HG03280 (cell line): ENCODE data around the gene ABCC4.

Experiments
- ATAC-seq: cut with Tn5 transposase; IDR thresholded peaks from one replicate; pipeline ENCODE4 v1.9.1; 2021; ENCODE audit warnings: mild to moderate bottlenecking, moderate library complexity; ENCODE audit not compliant: unreplicated experiment

The ABCC4 gene, protein sequence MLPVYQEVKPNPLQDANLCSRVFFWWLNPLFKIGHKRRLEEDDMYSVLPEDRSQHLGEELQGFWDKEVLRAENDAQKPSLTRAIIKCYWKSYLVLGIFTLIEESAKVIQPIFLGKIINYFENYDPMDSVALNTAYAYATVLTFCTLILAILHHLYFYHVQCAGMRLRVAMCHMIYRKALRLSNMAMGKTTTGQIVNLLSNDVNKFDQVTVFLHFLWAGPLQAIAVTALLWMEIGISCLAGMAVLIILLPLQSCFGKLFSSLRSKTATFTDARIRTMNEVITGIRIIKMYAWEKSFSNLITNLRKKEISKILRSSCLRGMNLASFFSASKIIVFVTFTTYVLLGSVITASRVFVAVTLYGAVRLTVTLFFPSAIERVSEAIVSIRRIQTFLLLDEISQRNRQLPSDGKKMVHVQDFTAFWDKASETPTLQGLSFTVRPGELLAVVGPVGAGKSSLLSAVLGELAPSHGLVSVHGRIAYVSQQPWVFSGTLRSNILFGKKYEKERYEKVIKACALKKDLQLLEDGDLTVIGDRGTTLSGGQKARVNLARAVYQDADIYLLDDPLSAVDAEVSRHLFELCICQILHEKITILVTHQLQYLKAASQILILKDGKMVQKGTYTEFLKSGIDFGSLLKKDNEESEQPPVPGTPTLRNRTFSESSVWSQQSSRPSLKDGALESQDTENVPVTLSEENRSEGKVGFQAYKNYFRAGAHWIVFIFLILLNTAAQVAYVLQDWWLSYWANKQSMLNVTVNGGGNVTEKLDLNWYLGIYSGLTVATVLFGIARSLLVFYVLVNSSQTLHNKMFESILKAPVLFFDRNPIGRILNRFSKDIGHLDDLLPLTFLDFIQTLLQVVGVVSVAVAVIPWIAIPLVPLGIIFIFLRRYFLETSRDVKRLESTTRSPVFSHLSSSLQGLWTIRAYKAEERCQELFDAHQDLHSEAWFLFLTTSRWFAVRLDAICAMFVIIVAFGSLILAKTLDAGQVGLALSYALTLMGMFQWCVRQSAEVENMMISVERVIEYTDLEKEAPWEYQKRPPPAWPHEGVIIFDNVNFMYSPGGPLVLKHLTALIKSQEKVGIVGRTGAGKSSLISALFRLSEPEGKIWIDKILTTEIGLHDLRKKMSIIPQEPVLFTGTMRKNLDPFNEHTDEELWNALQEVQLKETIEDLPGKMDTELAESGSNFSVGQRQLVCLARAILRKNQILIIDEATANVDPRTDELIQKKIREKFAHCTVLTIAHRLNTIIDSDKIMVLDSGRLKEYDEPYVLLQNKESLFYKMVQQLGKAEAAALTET (N-terminal part only)

DNA sequence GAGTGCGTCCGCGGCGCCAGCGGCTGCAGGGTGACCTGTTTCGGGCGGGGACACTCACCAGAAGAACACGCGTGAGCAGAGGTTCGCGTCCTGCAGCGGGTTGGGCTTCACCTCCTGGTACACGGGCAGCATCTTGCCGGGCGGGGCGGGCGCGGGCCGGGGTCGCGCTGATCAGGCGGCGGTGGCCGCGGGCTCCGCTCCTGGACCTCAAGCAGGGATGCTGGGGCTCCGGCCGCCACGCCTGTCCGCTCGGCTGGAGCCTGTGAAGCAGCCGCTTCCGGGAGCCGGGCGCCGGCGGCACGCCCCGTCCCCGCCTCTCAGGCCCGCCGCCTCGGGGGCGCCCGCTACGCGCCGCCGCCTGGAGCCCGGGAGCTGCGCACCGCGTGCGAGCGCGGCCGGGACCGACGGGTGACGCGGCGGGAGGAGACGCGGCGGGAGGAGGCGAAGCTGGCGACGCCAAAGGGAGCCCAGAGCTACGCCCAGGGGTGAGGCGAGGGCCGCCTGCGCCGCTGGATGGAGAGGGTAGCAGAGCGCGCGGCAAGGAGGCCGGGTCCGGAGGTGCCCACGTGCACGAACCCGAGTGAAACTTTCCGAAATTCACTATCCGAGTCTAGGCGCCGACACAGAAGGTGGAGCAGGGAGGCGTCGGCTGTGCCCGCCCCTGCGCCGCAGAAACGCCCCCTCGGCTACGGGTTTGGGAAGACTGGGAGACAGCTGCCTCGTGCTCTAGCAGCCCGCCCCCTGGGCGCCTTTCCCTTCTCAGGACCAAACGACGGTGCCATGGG lies at the start of gene ABCC4:
Gene ABCC4, minus strand, starts transcription at position 269 of the 785 bp plus-strand sequence. Its CDS starts 137 bp downstream, at position 132.
- ATAC-seq: peak; percentile 90

DNA sequence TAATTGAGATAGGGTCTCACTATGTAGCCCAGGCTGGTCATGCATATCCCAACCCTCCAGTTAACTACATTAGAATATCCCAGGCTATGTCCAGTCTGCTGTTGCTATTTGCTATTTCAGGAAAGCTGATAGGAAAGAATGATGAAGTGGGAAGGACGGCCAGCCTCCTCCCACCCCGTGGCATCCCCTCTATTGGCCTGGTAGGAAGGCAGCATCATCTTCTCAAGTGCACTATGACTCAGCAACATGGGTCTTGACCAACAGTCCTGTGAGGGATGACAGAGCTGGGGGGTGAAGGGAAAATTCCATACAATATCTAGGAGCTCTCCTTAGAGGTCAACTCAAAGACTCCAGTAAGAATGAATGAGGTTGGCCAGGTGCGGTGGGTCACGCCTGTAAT lies 48.0 kb upstream of the ABCC4 start:
- ATAC-seq: no peak

DNA sequence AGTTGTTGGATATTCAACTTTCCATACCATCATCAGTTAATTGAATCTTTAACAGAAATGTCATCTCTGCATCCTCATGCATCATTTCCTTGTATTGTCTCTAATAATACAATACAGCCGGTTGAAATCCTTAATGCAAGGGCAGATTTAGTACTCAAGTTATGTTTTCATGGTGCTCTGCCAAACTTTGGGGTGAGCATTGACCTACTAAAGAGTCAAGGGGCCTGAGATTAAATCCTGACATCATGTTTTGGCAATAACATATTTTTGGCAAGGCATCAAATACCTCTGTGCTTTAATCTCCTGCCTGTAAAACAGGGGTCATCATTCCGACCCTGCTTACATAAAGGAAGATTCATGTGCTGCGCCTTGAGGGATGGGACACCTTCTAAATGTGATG lies 42.7 kb upstream of the ABCC4 start:
- no peak for ATAC-seq

DNA sequence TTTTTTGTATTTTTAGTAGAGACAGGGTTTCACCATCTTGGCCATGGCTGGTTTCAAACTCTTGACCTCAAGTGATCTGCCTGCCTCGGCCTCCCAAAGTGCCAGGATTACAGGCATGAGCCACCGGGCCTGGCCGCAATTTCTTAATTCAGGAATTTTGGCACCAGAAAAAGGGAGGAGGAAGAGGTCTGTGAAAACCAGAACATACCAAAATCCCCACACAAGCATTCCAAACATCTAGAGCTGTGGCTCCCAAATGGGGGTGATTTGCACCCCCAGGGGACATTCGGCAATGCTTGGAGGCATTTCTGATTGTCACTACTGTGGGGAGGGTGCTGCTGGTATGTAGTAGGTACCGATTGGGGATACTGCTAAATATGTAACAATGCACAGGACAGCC lies 40.2 kb upstream of the ABCC4 start:
- ATAC-seq: no peak

DNA sequence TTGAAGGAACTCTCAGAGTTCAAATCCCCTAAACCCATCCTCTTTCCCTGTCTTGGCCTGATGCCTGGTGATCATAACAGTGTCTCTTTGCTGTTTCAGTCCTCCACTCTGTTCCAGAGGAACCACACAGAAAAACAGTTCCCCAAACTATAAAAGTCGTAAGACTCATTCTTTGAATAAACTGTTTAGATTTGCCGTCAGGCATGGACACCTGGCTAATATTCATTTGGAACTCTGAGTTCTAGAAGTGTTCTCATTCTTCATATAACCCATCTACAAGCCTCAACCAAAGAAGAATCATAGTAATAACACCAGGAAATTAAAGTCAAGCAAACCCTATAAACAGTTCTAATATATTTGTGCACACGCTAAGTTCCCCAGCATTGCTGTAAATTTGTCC lies 37.7 kb upstream of the ABCC4 start:
- ATAC-seq: no peak

DNA sequence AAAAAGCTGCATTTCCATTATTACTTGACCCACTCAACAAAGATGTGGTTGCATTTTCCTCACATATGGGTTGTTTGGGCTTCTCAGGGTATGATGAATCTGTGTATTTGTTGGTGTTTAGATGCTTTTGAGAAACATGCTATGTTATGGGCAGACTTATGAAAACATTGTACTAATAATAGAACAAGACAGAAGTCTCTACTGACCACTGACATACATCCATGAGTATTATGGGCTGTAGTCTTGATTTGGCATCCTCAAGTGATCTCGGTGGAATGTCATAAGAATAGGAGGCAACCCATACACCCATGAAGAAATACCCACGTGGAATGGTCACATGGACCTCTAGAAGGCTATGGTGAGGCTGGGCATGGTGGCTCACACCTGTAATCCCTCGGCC lies 36.3 kb upstream of the ABCC4 start:
- no peak for ATAC-seq

DNA sequence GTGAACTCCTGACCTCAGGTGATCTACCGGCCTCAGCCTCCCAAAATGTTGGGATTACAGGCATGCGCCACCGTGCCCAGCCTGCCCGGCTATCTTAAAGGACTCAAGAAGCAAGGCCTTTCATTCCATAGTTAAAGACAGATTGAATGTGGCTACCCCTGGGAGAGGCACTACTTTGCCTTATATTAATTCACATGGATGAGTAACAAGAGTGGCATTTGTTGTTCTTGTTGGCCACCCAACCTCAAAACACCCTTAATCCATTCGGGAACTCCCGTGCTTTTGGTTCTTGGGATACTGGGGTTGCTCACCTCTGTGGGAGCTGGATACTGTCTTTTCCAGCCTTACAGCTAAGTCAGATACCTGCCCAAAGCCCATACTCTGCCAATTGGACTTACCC lies 34.4 kb upstream of the ABCC4 start:
- no peak for ATAC-seq

DNA sequence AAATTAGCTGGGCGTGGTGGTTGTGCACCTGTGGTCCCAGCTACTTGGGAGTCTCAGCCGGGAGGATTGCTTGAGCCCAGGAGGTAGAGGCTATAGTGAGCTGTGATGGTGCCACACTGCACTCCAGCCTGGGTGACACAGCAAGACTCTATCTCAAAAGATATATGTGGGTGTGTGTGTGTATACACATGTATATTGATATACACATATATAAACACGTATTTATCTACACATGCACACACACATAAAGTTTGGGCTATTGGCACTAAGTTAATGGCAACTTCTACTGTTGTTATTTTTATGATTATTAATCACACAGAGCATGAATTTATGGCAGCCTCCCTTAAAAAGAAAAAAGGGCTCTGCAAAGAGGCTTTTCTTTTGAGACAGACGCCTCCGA lies 27.1 kb upstream of the ABCC4 start:
- no peak for ATAC-seq

DNA sequence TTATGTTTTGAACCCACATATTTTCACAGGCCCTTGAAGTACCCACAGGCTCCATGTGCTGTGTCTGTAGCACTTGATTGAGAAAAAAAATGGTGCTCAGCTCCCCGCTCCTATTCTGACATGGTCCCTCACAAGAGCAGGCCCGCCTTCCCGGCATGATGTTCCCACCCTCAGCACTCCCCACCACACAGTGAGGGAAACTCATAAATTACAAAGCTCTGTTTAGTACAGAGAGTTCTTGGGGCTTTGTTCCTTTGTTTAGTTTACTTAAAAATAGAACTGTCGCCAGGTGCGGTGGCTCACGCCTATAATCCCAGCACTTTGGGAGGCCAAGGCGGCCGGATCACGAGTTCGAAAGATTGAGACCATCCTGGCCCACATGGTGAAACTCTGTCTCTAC lies 25.9 kb upstream of the ABCC4 start:
- no peak for ATAC-seq

DNA sequence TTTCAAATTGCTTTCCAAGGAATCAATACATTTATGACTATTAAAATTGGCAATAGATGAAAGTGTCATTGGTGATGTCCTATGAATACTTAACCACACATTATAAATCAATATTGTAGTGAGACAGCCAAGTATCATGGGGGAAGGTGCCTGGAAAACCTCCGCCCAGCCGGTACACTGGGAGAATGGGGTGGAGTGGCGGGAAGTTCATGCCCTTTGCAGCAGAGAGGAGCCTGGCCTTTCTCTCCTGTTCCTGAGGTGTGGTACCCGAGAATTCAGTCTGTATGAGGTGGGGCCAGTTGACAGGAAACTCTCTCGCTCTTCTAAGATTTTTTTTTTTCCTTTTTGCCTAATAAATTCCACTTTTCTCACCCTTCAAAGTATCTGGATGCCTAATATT lies 25.4 kb upstream of the ABCC4 start:
- ATAC-seq: no peak

DNA sequence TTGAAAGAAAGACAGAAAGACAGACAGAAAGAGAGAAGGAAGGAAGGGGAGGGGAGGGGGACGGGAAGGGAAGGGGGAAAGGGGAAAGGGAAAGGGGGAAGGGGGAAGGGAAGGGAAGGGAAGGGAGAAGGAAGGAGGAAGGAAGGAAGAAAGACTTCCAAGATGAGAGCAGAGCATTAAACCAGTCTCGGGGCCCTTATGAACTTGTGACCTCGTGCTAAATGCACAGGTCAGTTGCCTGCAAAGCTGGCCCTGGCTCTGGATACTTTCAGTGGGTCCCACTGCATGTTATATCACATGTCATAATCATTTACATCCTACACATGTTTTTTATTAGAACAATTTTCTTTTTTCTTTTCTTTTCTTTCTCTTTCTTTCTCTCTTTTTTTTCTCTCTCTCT lies 24.2 kb upstream of the ABCC4 start:
- ATAC-seq: no peak

DNA sequence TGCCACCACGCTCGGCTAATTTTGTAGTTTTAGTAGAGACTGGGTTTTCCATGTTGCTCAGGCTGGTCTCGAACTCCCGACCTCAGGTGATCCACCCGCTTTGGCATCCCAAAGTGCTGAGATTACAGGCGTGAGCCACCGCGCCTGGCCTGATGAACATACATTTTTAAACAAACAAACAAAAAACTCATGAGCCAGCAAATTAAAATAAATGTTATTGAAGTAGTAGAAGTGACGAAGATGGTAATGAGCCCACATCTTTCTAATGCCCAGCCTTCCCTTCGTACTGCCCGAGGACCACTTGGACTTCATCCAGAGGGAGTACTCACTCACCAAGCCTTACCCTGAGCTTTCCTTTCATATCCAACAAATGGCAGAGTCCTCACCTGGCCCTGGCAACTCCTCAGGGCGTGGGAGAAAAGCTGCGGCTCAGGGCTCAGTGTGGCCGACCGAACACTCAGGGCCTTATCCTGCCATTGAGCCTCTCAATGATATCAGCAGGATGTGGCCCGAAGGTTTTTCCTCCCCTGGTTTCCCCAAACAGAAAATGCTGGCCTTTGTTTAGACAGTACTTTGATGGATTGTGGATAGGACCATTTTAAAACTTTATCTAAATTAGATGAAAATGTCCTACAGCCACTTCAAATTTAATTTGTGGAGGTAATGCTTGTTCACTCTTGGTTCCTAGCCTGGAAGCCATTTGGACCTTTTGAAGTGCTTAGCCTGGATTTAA lies 22.8 kb upstream of the ABCC4 start:
- ATAC-seq: no peak

DNA sequence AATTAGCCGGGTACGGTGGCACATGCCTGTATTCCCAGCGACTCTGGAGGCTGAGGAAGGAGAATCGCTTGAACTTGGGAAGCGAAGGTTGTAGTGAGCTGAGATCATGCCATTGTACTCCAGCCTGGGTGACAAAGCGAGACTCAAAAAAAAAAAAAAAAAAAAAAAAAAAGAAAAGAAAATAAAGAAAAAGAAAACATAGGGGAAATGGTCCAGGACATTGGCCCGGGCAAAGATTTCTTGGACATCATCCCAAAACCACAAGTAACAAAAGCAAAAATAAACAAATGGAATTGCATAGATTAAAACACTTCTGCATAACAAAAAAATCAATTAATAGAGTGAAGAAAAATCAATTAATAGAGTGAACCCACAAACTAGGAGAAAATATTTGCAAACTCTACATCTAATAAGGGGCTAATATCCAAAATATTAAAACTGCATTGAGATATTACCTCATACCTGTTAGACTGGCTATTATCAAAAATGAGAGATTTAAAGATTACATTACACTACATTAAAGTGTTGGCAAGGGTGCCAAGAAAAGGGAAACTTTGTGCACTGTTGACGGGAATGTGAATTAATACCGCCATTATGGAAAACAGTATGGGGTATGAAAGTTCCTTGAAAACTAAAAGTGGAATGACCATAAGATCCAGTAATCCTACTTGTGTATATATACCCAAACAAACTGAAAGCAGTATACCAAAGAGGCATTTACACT lies 18.5 kb upstream of the ABCC4 start:
- no peak for ATAC-seq

DNA sequence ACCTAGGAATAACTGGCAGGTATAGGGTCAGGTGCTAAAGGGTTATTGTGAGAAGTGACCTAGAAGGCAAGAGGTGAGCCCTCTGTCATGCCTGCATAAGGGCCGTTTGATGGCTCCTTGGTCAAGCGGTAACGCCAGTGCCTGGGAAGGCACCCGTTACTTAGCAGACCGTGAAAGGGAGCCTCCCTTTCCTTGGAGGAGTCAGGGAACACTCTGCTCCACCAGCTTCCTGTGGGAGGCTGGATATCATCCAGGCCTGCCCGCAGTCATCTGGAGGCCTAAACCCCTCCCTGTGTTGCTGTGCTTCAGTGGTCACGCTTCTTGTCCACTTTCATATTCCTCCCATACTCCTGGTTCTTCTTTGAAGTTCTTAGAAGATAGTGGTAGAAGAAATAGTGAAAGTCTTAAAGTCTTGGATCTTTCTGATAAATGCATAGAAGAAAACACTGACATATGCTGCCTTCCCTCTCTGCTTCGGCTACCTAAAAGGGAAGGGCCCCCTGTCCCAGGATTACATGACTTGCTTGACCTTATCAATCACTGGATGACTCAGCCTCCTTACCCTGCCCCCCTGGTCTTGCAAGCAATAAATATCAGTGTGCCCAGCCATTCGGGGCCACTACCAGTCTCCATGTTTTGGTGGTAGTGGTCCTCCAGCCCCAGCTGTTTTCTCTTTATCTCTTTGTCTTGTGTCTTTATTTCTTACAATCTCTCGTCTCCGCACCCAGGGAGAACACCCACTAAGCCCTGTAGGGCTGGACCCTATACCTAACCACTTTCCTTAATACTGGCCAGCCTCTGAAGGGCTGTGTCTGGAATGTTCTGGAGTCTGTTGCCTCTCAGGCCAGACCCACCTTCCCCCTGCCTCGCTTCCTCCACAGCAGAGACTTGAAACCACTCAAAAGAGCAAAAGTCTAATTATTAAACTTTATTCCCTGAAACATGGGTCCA lies 16.1 kb upstream of the ABCC4 start:
- ATAC-seq: no peak

DNA sequence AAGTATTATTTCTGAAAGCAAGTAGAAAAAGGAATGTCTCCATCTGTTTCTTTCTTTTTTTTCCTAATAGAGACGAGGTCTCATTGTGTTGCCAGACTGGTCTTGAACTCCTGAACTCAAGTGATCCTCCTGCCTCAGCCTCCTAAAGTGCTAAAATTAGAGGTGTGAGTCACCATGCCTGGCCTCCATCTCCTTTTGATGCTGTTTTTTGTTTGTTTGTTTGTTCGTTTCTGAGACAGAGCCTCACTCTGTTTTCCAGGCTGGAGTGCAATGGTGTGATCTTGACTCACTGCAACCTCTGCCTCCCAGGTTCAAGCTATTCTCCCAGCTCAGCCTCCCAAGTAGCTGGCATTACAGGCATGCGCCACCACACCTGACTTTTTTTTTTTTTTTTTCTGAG lies 14.5 kb upstream of the ABCC4 start:
- no peak for ATAC-seq

DNA sequence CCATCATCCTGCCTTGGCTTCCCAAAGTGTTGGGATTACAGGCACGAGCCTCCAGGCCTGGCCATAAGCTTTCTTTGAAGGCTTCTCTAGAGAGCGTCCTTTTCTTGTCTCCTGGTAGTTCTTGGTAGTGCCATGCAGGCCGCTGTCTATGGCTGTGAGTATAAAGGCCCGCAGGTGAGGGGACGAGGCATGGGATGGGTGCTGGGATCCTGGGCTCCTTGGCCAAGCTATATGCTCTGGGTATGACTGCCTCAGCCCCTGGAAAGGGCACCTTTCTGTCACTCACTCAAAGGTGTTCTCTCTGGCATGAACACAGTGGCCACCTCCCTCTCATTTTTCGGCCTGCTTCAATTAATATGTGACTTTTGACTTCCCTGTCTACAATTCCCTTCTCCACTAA lies 6.3 kb upstream of the ABCC4 start:
- no peak for ATAC-seq

DNA sequence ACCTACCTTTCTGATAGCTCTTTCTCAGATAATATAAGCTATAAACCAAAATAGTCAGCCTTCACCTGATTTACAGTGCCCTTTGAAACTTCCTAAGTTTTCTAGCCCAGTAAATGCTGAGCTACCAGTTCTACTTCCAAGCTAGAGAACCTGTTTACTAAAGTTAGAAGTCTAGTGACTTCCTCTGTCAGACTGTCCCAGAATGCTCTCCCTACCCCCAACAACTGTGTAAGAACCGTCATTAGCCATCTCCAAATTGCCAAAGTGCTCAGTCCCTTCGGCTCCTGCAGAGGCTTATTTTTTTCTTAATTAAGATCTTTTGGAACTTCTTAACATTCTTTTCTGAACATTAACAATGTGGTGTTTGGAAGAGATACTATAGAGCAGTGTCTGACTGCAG lies 3.2 kb upstream of the ABCC4 start:
- no peak for ATAC-seq

DNA sequence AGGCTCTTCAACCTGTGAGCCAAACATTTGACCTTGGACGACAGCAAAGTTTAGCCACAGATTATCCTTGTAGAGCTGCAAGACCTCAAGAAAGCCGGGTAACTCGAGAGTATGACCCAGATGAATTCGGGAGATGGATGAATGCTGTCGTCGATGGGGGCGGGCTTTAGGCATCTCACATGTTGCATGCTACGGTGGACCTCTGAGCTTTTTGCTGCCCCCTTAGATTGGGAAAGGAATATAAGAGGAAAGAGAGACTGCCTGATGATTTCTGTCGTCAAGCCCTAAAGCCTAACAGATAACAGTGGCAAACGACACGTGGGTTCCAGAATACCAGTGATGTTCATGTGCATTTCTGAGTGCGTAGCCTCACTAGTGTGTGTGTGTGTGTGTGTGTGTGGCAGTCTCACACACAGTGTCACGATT lies 730 bp upstream of the ABCC4 start:
- no peak for ATAC-seq
